ENCODE results near the gene SLTM.
"Not testable (repeated sequence)": the region's sequence is repeated elsewhere in the genome, so short reads cannot be mapped to it uniquely, and the experiment has no call there.

The SLTM gene

DNA sequence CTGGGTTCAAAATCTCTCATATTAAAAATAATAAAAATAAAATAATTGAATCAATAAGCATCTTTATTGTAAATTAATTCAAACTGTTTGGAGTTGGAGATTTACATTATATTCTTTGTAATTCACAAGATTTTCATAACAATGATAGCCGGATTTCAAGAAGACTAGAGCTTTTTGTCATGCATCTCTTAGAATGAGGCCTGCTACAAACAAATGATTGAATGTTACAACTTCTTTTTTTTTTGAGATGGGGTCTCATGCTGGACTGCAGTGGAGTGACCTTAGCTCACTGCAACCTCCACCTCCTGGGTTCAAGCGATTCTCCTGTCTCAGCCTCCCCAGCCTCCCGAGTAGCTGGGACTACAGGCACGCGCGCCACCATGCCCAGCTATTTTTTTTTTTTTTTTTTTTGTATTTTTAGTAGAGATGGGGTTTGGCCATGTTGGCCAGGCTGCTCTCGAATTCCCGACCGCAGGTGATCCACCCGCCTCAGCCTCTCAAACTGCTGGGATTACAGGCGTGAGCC lies 3.5 kb downstream of the SLTM start:
- no peak for DNase-seq (ENCODE audit: low read depth in 2 of 3, low spot score in 1 of 3)

DNA sequence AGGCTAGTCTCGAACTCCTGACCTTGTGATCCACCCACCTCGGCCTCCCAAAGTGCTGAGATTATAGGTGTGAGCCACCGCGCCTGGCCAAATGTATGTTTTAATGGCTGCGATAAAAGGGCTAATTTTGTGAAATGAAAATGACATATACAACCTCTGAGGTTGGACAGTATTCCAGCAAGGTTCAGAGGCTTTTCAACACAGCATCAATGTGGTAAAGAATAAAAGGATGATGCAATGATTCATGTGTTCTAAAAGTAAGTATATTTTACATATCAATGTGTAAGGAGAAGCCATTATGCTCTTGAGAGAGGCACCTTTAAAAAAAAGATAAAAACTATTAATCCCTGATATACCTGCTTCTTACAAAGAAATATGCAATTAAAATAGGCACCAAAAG lies 6.7 kb downstream of the SLTM start:
- DNase-seq (ENCODE audit: low read depth in 2 of 3, low spot score in 1 of 3) = no peak

DNA sequence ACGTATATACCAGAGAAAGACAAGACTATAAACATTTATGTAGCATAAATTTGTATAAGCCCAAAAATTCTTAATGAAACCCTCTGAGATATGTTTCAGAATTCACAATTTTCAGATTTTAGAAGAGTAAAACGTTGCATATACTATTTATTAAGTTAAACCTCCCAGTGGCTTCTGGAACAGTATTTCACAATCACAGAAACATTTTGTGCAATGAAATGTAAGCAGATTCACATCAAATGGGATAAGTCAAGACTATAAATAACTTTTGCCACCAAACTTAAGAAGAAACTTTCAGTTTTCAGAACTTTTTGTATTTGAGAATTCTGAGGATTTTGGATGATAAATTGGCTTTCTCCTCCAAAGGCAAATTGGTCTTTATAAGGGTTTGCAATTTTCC lies 9.2 kb downstream of the SLTM start:
- DNase-seq (ENCODE audit: low read depth in 2 of 3, low spot score in 1 of 3) = no peak

- DNase-seq (ENCODE audit: low read depth in 2 of 3, low spot score in 1 of 3) = no peak
Measured at GRCh38 chr15:58923696-58924300, 9.7 kb downstream of the SLTM start.

GRCh38 chr15:58923284-58923683 lies 10.2 kb downstream of the SLTM start:
- no peak for DNase-seq (ENCODE audit: low read depth in 2 of 3, low spot score in 1 of 3)

GRCh38 chr15:58921267-58921790 lies 12.2 kb downstream of the SLTM start:
- DNase-seq (ENCODE audit: low read depth in 2 of 3, low spot score in 1 of 3) = no peak

GRCh38 chr15:58920447-58920846 lies 13.0 kb downstream of the SLTM start:
- not testable (repeated sequence) for DNase-seq (ENCODE audit: low read depth in 2 of 3, low spot score in 1 of 3)

DNA sequence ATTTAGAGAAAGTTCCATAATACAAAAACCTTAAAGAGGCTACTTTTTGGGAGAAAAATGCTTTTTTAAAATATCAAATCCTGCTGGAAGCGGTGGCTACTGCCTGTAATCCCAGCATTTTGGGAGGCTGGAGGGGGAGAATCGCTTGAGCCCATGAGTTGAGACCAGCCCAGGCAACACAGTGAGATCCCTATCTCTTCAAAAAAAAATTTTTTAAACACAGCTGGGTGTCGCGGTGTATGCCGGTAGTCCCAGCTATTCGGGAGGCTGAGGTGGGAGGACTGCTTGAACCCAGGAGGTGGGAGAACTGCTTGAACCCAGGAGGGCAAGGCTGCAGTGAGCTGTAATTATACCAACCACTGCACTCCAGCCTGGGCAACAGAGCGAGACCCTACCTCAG lies 14.2 kb downstream of the SLTM start:
- no peak for DNase-seq (ENCODE audit: low read depth in 2 of 3, low spot score in 1 of 3)

DNA sequence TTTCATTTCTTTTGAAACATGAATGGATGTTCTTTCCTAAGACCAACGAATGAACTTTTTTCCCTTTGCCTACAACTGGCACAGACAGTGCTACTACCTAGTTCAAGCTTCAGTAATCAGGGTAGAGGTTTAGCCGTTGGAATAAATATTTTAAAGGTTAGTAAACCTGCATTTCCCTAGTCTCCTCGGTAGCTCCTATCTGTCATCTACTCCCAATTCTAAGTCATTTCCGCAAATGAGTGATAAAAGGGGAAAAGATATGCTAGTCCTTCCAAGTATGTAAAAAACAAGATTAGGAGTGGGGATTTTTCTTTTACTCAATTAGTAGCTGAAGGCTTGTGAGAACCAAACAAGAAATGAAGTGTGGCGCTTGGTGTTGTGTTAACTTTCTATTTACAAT lies 15.2 kb downstream of the SLTM start:
- no peak for DNase-seq (ENCODE audit: low read depth in 2 of 3, low spot score in 1 of 3)

GRCh38 chr15:58917613-58918129 lies 15.8 kb downstream of the SLTM start:
- not testable (repeated sequence) for DNase-seq (ENCODE audit: low read depth in 2 of 3, low spot score in 1 of 3)

DNA sequence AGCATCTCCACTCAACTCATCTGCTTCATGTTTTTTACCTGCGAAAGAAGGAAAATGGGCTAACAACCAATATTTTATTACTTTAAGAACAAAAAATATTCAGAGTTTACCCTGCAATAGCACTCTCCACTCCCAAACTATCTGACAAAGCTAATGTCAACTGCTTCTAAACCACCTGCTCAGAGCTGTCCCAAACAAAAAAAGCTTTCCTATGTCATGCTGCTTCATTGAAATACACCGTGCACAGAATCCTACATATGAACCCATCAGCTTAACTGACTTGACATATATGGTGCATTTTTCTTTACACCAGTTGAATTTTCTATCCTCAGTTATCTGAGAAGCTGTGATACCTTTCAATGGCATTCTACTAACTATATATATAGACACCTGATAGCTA lies 16.5 kb downstream of the SLTM start:
- no peak for DNase-seq (ENCODE audit: low read depth in 2 of 3, low spot score in 1 of 3)

GRCh38 chr15:58910456-58910855 lies 23.0 kb downstream of the SLTM start:
- DNase-seq (ENCODE audit: low read depth in 2 of 3, low spot score in 1 of 3) = no peak

DNA sequence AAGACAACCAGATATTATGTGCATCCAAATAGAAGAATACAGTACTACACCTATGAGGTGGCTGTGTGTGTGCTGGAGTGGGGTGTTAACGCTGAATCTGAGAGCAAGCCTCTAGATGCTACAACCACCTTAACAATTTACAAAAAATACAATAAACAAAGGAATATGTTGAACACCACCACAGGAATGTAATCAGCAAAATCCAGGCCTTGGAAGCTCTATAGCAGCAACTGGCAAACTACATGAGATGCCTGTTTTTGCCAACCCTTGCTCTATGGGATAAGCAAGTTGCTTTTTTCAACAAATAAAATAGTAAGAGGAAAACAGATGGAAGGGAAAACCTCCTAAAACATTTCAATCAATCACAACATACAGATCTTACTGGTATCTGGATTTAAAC lies 23.9 kb downstream of the SLTM start:
- DNase-seq (ENCODE audit: low read depth in 2 of 3, low spot score in 1 of 3) = no peak

DNA sequence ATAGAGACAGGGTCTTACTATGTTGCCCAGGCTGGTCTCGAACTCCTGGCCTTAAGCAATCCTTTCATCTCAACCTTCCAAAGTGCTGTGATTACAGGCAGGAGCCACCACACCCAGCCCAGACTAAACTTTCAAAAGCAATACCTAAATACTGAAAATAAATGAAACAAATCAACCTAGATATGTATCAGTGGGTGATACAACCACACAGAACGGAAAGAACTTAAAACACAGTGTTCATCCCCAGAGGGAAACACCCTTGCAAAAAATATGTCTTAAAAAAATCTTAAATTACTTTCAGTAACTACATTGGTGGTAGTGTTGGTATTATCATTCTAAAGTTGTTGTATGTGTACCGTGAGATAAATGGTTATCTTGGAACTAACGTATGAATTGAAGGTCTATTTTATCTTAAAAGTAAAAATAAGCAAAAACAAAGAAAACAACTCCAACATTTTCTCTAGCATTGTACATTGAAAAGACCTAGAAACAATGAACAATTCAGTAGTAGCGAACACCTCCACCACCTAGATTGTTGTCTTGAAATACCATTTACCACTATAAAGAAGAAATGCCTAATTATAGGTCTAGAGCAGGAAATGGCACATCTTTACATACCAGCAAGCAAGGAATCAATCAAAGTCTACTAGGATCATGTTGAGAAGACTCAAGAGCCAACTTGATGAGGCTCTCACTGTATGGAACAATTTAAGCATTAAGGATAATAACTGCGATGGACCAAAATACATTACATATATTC lies 24.7 kb downstream of the SLTM start:
- no peak for DNase-seq (ENCODE audit: low read depth in 2 of 3, low spot score in 1 of 3)

GRCh38 chr15:58900631-58901030 lies 32.8 kb downstream of the SLTM start:
- DNase-seq (ENCODE audit: low read depth in 2 of 3, low spot score in 1 of 3) = no peak

GRCh38 chr15:58898150-58898680 lies 35.3 kb downstream of the SLTM start:
- DNase-seq (ENCODE audit: low read depth in 2 of 3, low spot score in 1 of 3) = no peak

DNA sequence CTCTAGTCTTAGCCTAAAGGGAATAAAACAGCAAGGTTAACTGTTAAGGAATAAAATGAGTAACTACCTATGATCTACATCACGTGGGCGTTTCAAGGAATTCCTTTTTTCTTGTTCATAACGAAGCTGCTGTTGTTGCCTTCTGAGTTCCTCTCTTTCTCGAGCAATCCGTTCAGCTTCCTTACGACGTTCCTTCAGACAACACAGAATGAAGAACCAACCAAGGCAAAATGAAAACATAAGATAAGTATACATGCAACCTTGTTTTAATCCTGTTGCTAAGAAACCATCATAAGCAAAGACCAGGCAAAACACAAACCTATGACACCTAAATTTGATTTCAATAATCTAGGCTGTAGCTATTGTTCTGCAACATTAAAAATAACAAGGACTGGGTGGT lies 44.1 kb downstream of the SLTM start:
- no peak for DNase-seq (ENCODE audit: low read depth in 2 of 3, low spot score in 1 of 3)

- DNase-seq (ENCODE audit: low read depth in 2 of 3, low spot score in 1 of 3) = no peak
Measured at GRCh38 chr15:58886921-58887320, 46.6 kb downstream of the SLTM start.

- not testable (repeated sequence) for DNase-seq (ENCODE audit: low read depth in 2 of 3, low spot score in 1 of 3)
Measured at GRCh38 chr15:58883926-58884325, 49.6 kb downstream of the SLTM start.

DNA sequence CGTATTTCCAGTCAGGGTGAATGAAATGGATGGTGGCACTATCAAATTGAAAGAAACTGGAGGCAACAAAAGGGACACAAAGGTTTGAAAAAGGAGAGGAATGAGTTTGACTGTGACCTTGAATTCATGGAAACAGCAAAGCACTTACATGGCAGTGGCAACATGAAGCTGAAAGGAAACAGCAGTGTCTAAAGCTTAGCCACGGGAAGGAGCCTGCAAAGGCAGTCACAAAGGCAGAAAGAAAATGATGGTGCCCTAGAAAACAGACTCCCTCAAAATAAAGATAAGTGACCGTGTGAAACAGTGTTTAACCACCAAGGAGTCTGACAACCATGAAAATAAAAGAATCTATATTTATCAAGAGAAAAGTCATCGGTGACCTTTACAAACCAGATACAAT lies 51.2 kb downstream of the SLTM start:
- no peak for DNase-seq (ENCODE audit: low read depth in 2 of 3, low spot score in 1 of 3)

DNA sequence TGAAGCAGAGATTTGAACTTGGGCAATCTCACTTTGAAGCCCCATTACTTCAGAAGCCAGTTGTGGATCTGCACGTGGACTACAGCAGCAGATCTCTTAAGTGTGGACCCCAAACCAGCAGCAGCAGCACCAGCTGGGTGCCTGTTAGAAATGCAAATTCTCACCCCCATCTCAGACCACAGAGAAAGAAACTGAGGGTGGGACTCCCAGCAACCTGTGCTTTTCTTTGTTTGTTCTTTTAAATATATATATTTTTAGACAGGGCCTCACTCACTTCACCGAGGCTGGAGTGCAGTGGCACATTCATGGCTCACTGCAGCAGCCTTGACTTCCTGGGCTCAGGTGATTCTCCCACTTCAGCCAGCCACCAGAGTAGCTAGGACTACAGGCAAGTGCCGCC lies 53.2 kb downstream of the SLTM start:
- no peak for DNase-seq (ENCODE audit: low read depth in 2 of 3, low spot score in 1 of 3)

Measured in stimulated activated CD4-positive, alpha-beta T cell treated with anti-CD3 and anti-CD28 coated beads, Interleukin-12 subunit alpha, Interleukin-12 subunit beta, amount 100 ng/mL, for 48 hours (primary cell).